MV-4-11 (cell line): Measurements from ENCODE around the gene CCL24.
A peak's percentile ranks its signal among the peaks of the same experiment; 100 is the strongest.
"Not testable (repeated sequence)": the region's sequence is repeated elsewhere in the genome, so short reads cannot be mapped to it uniquely, and the experiment has no call there.

ENCODE experiments used
- DNase-seq: peaks from one replicate; lab custom pipeline; 2025; lab: John Stamatoyannopoulos, UW

CCL24 gene, protein sequence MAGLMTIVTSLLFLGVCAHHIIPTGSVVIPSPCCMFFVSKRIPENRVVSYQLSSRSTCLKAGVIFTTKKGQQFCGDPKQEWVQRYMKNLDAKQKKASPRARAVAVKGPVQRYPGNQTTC

DNA sequence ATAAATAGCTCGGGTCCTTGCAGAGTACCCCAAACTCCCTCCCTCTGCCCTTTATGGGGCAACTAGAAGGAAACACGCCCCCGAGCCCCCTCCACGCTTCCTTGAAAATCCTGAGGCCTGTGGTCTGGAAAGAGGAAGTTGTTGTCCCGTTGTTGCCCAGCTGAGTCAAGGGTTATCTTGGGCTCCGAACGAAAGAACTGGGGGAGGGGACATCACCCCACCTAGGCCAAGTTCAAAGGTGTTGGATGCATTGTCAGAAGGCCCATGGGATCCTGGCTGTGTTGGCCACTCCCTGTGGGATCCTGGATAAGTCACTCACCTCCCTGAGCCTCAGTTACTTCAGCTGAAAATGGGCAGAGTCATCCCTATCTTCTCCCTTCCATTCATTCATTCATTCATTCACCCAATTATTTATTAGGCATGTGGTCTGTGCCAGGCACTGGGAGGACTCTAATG is at the start of gene CCL24:
Gene CCL24 (minus strand): TSS at position 26 of the 456 bp plus-strand sequence. CDS start 91 bp downstream, outside the sequence.
- peak; percentile 82 for DNase-seq

DNA sequence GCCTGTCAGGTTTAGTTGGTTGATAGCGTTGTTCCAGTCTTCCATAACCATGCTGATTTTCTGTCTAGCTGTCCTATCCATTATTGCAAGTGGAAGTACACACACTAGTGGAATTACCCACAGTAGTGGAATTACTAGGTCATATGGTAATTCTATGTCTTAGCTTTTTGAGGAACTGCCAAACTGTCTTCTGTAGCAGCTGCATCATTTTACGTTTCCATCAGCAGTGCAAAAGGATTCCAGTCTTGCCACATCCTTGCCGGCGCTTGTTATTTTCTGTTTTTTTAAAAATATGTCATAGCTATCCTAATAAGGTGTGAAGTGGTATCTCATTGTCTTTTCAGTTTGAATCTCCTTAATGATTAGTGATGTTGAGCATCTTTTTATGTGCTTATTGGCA is 48.0 kb upstream of the CCL24 start:
- peak; percentile 95 for DNase-seq

DNA sequence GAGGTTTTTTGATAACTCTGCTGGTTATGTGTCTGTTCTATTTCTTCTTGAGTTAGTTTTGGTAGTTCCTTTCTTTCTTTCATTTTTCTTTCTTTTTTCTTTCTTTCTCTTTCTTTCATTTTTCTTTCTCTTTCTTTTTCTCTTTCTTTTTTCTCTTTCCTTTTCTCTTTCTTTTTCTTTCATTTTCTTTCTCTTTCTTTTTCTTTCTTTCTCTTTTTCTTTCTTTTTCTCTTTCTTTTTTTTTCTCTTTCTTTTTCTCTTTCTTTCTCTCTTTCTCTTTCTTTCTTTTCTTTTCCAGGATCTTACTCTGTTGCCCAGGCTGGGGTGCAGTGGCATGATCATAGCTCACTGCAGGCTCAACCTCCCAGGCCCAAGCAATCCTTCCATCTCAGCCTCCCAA is 44.8 kb upstream of the CCL24 start:
- no peak for DNase-seq

DNA sequence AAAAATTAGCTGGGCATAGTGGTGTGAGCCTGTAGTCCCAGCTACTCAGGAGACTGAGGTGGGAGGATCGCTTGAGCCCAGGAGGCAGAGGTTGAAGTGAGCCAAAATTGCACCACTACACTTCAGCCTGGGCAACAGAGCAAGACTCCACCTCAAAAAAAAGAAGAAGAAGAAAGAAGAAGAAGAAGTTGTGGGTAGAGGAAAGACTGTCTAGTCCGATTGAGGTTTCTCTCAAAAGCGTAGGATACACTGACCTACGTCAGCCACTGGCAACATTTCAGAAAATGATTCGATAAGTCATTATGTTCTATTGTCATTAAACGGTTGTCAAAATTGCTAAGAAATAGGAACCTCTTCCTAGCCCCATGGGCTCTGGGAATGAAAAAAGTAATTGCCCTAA is 42.9 kb upstream of the CCL24 start:
- peak; percentile 94 for DNase-seq

DNA sequence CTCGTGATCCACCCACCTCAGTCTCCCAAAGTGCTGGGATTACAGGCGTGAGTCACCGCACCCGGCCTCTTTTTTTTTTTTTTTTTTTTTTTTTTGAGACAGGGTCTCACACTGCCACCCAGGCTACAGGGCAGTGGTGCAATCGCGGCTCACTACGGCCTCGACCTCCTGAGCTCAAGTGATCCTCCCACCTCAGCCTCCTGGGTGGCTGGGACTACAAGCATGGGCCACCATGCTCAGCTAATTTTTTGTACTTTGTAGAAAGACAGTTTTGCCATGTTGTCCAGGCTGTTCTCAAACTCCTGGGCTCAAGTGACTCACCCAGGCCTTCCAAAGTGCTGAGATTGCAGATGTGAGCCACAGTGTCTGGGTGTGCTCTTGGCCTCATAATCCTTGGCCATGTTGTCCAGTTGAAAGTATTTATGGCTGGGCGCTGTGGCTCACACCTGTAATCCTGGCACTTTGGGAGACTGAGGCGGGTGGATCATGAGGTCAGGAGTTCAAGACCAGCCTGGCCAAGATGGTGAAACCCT is 41.3 kb upstream of the CCL24 start:
- DNase-seq = not testable (repeated sequence)

DNA sequence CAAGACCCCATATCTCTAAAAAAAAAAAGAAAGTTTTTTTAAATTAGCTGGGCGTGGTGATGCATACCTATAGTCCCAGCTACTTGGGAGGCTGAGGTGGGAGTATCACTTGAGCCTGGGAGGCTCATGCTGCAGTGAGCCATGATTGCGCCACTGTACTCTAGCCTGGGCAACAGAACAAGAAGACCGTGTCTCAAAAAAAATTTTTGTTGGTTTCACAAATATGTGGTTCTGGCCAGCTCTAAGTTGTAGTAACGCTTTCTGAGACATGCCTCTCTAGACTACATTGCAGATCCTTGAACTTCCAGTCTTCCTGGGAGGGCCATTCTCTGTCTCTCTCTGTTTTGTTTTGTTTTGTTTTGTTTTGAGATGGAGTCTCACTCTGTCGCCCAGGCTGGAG is 40.6 kb upstream of the CCL24 start:
- peak; percentile 83 for DNase-seq

DNA sequence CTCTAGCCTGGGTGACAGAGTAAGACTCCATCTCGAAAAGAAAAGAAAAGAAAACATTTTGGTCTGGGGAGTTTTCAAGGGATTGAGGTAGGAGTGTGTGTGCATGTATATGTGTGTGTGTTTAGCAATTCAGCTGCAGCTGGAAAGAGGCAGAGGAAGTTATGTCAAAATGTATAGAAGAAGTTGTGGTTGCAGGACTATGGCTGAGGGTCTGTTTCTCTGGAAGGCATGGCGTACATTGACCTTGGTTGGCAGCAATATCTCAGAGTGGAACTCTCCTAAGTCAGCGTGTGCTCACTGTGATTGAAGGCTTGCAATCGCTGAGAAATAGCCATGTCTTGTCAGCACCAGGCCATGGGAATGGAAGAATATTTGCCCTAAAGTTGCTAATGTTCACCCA is 36.6 kb upstream of the CCL24 start:
- peak; percentile 95 for DNase-seq

DNA sequence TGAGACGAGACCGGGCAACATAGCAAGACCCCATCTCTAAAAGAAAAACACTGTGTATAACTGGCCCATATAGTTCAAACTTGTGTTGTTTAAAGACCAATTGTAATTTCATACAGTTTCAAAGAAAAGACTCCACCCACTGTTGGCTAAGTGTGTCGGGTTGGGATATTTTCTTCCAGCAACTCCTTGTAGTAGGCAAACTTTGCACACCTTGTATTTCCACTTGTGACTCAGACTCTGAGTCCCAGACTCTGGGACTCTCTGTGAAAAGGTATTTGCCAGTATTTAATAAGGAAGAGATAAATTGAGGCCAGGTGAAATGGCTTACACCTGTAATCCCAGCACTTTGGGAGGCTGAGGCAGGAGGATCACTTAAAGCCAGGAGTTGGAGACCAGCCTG is 36.0 kb upstream of the CCL24 start:
- DNase-seq = no peak

DNA sequence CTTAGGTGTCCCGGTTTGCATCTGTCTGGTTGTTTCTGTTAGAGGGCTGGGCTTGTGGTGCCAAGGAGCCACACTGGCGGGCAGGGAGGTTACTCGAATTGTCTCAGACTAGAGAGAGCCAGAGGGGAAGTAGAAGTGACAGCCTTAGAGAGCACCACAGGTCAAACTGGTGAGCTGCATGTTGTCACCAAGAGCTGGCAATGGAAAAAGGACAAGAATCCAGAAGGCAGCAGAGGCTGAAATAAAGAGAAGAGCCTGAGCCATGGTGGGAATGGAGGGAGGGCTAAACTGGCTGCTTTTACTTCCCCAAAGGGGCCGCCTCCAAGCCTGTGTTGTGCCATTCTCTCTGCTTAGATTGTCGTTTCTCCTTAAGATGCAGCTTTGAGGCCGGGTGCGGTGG is 34.1 kb upstream of the CCL24 start:
- DNase-seq = peak; percentile 88

DNA sequence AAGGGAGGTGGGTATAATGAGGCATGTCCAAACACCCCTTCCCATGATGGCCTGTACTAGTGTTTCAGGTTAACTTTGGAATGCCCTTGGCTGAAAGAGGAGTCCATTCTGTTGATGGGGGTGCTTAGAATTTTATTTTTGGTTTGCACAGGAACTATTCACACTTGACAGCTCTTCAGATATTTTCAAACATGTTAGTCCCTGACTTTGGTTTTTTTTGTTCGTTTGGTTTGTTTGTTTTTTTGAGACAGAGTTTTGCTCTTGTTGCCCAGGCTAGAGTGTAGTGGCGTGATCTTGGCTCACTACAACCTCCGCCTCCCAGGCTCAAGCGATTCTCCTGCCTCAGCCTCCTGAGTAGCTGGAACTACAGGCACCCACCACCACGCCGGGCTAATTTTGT is 31.5 kb upstream of the CCL24 start:
- DNase-seq = not testable (repeated sequence)

DNA sequence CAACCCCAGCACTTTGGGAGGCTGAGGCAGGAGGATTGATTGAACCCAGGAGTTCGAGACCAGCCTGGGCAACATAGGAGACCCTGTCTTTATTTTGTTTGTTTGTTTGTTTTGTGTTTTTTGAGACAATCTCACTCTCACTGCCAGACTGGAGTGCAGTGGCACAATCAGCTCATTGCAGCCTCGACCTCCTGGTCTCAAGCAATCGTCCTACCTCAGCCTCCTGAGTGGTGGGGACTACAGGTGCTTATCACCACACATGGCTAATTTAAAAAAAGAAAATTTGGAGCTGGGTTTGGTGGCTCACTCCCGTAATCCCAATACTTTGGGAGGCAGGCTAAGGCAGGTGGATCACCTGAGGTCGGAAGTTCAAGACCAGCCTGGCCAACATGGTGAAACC is 30.6 kb upstream of the CCL24 start:
- no peak for DNase-seq

DNA sequence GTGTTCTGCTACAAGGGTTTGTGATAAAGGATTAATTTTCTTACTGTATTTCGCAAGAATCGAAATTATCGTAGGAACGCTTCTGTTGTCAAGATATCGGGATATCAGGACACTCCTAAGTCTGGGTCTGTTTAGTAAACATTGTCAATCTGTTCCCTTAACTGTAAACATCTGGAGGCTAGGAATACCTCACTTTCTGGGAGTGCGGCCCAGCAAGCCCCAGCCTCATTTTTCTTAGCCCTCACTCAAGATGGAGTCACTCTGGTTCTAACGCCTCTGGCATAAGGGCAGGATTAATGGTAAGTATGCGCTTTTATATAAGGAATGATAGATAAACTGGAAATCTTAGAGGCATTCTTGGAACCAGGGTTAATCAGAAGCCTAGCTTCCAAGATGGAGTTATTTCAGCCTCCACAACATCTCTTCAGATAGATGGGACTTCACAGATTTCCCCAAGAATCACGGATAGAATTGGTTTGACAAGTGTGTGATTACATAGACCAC is 30.1 kb upstream of the CCL24 start:
- no peak for DNase-seq

DNA sequence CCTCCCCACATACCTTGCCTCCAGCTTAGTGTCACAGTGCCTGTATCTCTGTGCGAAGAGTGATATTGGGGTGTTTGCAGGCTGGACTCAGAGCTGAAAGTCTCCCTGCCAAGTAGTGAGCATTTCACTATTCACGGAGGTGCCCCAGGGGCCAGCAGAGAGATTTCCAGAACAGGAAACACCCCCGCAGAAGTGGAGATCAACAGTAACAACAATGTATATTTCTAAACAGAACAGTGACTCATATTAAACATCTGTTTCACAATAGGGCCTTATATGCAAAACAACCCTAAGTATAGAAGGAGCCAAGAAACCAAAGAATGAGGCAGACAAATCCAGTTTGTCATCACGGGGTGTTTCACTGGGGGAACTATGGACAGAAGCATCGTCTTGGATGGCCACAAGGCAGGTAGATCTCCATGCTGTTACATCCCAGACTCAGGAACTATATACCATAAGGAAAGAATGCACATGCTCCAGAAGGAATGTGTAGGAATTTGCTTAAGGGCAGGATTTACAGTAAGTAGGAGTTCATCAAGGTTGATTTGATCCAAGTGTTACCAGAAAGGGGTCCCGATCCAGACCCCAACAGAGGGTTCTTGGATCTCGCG is 29.3 kb upstream of the CCL24 start:
- DNase-seq = peak; percentile 95

DNA sequence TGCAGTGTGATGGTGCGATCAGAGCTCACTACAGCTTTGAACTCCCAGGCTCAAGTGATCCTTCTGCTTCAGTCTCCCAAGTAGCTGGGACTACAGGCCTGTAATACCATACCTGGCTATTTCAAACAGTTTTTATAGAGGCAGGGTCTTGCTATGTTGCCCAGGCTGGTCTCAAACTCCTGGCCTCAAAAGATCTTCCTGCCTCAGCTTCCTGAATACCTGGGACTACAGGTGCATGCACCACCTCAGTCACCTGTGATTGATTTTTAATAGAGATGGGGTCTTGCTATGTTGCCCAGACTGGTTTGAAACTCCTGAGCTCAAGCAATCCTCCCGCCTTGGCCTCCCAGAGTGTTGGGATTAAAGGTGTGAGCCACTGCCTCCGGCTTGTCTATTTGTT is 26.4 kb upstream of the CCL24 start:
- DNase-seq = no peak

DNA sequence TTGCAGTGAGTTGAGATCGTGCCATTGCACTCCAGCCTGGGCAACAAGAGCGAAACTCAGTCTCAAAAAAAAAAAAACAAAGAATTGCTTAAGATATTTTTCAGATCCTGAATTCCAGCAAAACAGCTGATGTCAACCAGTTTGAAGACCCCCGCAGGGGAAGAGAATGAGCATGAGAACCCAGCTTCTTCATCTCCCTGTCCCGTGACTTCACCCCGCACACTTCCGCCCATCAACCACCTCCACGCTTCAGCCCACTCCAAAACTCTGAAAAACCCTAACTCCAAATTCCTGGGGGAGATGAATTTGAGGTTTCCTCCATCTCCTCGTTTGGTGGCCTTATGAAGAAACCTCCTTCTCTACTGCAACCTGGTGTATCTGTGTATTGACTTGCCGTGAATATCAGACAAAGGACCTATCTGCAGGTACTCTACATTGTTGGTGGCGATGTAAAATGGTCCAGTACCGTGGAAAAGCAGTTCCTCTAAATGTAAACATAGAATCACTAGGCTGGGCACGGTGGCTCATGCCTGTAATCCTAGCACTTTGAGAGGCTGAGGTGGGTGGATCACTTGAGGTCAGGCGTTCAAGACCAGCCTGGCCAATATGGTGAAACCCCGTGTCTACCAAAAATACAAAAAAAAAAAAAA is 24.8 kb upstream of the CCL24 start:
- not testable (repeated sequence) for DNase-seq

DNA sequence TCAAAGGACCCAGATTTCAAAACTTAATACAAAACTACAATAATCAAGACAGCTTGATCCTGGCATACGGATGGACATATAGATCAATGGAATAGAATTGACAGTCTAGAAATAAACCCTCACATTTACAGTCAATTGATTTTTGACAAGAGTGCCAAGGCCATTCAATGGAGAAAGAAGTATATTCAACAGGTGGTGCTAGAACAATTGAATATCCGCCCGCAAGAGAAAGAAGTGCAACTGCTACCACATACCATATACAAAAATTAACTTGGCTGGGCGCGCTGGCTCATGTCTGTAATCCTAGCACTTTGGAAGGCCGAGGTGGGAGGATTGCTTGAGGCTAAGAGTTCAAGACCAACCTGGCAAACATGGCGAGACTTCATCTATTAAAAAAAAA is 23.2 kb upstream of the CCL24 start:
- no peak for DNase-seq

DNA sequence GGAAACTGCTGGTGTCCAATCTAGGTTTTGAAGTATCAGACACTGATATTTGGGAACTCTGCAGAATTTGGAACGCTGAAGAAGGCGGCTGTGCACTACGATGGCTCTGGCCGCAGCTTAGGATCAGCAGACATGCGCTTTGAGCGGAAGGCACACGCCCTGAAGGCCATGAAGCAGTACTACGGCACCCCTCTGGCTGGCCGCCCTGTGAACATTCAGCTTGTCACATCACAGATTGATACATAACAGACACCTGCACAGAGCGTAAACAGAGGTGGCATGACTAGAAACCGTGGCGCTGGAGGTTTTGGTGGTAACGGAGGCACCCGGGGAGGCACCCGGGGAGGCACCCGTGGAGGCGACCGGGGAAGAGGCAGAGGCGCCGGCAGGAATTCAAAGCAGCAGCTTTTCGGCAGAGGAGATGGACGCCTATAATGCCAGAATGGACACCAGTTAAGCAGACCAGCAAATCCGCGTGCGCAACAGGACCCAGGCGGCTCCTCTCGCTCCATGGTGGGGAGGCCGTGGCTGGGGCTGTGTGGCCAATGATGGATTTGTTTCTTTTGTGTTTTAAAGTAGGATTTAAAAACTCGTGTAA is 22.2 kb upstream of the CCL24 start:
- DNase-seq = no peak

DNA sequence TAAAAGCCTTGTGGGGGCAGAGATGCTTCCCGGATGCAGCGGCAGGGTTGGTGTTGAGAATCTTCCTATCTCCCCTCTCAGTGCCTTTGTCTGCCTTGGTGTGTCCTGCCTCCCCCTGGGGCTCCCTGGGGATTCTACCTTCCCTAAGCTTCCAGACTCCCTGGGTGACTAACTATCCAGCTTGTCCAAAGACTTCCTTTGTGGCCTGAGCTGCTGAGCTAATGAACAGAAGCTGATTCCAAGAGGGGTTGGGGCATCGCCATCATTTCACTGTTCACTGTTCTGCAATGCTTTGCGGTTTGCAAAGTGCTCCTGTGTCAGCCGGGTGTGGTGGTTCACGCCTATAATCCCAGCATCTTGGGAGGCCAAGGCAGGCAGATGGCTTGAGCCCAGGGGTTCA is 20.1 kb upstream of the CCL24 start:
- not testable (repeated sequence) for DNase-seq

DNA sequence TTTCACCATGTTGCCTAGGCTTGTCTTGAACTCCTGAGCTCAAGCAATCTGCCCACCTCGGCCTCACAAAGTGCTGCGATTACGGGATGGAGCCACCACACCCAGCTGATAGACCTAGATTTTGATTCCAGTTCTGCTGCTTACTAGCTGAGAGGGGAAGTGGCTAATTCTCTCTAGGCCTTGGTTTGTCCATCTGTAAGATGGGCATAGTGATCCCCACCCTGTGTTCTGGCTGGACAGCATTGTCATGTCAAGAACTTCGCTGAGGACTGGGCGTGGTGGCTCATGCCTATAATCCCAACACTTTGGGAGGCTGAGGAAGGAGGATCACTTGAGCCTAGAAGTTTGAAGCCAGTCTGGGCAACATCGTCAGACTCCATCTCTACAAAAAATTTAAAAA is 17.4 kb upstream of the CCL24 start:
- no peak for DNase-seq

DNA sequence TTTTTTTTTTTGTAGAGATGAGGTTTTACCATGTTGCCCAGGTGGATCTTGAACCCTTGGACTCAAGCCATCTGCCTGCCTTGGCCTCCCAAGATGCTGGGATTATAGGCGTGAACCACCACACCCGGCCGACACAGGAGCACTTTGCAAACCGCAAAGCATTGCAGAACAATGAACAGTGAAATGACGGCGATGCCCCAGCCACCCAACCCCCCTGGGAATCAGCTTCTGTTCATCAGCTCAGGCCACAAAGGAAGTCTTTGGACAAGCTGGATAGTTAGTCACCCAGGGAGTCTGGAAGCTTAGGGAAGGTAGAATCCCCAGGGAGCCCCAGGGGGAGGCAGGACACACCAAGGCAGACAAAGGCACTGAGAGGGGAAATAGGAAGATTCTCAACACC is 16.1 kb upstream of the CCL24 start:
- peak; percentile 72 for DNase-seq

DNA sequence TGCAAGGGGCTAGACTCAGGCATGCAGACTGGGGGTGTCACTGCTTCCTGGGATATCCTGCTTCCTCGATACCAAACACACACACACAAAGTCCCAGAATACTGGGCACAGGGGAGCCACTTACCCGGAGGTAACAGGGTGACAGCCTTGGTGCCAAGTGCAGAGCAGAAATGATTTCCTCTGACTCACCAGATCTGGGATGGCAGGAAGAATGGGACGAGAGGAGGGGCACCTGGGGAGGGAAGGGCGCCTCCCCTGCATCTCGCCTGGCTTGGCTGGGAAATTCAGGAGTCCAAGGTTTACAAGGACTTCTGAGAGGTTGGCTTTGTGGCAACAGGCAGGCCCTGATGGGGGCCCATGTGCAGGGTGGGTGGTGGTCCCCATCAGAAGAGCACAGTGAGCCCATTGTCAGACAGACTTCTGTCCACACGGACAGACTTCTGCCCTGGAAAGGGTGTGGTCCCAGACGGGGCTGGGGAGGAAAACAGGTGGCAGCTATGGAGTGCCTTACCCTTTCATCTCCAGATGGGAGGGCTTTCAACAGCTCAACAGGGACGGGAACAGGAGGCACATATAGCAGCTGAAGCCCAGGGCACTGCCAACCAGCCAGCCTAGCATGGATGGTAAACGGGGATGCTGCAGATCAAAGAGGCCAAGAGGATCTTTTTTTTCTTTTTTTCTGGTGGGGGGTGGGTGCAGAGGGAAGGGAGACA is 9.7 kb upstream of the CCL24 start:
- DNase-seq = no peak

DNA sequence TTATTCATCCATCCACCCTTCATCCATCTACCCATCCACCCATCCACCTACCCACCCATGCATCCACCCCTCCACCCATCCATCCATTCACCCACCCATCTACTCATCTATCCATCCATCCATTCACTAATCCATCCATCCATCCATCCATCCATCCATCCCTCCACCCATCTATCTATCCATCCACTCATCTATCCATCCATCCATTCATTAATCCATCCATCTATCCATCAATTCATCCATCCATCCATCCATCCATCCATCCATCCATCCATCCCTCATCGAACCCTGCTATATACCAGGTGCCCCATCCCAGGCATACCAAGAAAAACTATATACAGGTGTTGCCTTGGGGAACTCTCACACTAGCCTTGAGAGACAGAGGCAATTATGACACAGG is 7.1 kb upstream of the CCL24 start:
- DNase-seq = no peak
